ENCODE data around the gene TCAIM. TPM values are rescaled to one million over a fixed set of nuclear protein-coding genes. Genes with fewer than 3 reads are reported as not detected.

Gene TCAIM
- total and polyA plus RNA-seq, 9 of the 15 experiments (the other 6 are each of a cell fraction or from before 2014, with no cell fraction given) = 19.7 to 53.3 (median 36.9) TPM

DNA sequence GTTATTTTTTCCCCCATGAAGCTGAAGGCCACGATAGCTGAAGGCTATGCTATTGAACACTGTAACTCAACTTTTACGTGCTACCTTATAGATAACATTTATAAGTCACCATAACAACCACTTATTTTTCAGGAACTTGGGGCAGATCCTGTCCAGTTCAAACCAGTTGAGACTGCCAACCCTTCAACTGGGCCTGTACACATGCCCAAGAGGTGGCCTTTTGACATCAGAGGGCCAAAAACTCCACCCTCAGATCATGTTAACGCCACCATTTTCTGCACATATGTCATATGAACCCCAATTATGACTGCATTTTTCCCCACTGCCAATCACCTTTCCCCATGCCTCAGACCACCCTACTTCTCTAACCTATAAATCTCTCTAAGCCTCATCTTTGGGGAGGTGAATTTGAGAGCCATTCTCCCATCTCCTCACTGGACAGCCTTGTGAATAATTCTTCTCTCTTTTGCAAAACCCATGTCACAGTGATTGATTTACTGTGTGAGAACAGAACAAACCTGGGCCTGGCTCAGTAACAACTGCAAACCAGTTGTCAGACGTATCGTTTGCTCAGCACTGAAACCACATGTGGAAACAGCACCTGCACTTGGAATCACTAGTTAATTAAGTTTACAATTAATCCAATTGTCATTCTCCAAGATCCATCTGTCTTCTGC lies 96.4 kb downstream of the TCAIM start (continued):
- TF ChIP-seq, protein P1, sequence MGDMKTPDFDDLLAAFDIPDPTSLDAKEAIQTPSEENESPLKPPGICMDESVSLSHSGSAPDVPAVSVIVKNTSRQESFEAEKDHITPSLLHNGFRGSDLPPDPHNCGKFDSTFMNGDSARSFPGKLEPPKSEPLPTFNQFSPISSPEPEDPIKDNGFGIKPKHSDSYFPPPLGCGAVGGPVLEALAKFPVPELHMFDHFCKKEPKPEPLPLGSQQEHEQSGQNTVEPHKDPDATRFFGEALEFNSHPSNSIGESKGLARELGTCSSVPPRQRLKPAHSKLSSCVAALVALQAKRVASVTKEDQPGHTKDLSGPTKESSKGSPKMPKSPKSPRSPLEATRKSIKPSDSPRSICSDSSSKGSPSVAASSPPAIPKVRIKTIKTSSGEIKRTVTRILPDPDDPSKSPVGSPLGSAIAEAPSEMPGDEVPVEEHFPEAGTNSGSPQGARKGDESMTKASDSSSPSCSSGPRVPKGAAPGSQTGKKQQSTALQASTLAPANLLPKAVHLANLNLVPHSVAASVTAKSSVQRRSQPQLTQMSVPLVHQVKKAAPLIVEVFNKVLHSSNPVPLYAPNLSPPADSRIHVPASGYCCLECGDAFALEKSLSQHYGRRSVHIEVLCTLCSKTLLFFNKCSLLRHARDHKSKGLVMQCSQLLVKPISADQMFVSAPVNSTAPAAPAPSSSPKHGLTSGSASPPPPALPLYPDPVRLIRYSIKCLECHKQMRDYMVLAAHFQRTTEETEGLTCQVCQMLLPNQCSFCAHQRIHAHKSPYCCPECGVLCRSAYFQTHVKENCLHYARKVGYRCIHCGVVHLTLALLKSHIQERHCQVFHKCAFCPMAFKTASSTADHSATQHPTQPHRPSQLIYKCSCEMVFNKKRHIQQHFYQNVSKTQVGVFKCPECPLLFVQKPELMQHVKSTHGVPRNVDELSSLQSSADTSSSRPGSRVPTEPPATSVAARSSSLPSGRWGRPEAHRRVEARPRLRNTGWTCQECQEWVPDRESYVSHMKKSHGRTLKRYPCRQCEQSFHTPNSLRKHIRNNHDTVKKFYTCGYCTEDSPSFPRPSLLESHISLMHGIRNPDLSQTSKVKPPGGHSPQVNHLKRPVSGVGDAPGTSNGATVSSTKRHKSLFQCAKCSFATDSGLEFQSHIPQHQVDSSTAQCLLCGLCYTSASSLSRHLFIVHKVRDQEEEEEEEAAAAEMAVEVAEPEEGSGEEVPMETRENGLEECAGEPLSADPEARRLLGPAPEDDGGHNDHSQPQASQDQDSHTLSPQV (IDR thresholded peaks at IDR 0.05) = peak; percentile 46; the same call in 1 of the 2 replicates
- TF ChIP-seq, protein P2, sequence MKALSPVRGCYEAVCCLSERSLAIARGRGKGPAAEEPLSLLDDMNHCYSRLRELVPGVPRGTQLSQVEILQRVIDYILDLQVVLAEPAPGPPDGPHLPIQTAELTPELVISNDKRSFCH (CRISPR knock-in tag; IDR thresholded peaks at IDR 0.05) = no peak
- TF ChIP-seq, protein P2 (tag; IDR thresholded peaks at IDR 0.05) = no peak
- TF ChIP-seq POLR2A (conservative IDR thresholded peaks at IDR 0.05) (peak; percentile 47; the same call in 1 of the 2 replicates), MCM2 (IDR thresholded peaks at IDR 0.05; ENCODE audit: low read depth) (no peak)
- TF ChIP-seq, protein P3, sequence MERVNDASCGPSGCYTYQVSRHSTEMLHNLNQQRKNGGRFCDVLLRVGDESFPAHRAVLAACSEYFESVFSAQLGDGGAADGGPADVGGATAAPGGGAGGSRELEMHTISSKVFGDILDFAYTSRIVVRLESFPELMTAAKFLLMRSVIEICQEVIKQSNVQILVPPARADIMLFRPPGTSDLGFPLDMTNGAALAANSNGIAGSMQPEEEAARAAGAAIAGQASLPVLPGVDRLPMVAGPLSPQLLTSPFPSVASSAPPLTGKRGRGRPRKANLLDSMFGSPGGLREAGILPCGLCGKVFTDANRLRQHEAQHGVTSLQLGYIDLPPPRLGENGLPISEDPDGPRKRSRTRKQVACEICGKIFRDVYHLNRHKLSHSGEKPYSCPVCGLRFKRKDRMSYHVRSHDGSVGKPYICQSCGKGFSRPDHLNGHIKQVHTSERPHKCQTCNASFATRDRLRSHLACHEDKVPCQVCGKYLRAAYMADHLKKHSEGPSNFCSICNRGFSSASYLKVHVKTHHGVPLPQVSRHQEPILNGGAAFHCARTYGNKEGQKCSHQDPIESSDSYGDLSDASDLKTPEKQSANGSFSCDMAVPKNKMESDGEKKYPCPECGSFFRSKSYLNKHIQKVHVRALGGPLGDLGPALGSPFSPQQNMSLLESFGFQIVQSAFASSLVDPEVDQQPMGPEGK (CRISPR knock-in tag; IDR thresholded peaks at IDR 0.05; ENCODE audit: borderline replicate concordance) = no peak

Data from K562 (cell line).